Measurements from ENCODE around the gene GPR158. TPM values are rescaled to one million over a fixed set of nuclear protein-coding genes. Genes with fewer than 3 reads are reported as not detected.

GPR158 gene
- total and polyA plus RNA-seq, 4 donors = 0.02 to 0.97 TPM; not detected in 2

GRCh38 chr10:25130906-25131305 lies 43.9 kb upstream of the GPR158 start:
- H3K27me3 ChIP-seq (ENCODE audit: control insufficient read depth in 3 of 3, insufficient read depth in 3 of 3, low read length in 2 of 3) = no peaks in the 10 kb centered on the region
- H3K27ac ChIP-seq (ENCODE audit: low read depth in 1 of 2, low read length in 1 of 2) = no peak overlapping the region
- TF ChIP-seq, protein P1, sequence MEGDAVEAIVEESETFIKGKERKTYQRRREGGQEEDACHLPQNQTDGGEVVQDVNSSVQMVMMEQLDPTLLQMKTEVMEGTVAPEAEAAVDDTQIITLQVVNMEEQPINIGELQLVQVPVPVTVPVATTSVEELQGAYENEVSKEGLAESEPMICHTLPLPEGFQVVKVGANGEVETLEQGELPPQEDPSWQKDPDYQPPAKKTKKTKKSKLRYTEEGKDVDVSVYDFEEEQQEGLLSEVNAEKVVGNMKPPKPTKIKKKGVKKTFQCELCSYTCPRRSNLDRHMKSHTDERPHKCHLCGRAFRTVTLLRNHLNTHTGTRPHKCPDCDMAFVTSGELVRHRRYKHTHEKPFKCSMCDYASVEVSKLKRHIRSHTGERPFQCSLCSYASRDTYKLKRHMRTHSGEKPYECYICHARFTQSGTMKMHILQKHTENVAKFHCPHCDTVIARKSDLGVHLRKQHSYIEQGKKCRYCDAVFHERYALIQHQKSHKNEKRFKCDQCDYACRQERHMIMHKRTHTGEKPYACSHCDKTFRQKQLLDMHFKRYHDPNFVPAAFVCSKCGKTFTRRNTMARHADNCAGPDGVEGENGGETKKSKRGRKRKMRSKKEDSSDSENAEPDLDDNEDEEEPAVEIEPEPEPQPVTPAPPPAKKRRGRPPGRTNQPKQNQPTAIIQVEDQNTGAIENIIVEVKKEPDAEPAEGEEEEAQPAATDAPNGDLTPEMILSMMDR (IDR thresholded peaks at IDR 0.05; ENCODE audit: control extremely low read depth, extremely low read depth) = no peak
- 71 to 79% methylated on average over 4 of the region's 4 CpGs for WGBS, 2 donors
- no peaks in the 10 kb centered on the region for H3K4me1 ChIP-seq (ENCODE audit: control insufficient read depth in 5 of 5, insufficient read depth in 5 of 5, low read length in 5 of 5)
- no peak for DNase-seq
- ATAC-seq (ENCODE audit: insufficient read depth, low FRiP score) = no peak
- H3K9me3 ChIP-seq (ENCODE audit: control insufficient read depth in 4 of 4, insufficient read depth in 3 of 4, low read length in 3 of 4) = peaks cover 0 to 2% (median 0%) of the 10 kb centered on the region in 4 donors
- no peak overlapping the region for H3K9ac ChIP-seq (ENCODE audit: insufficient read depth in 1 of 2, low read length in 2 of 2)
- no peak overlapping the region for H3K4me3 ChIP-seq
- H3K36me3 ChIP-seq (ENCODE audit: control insufficient read depth in 4 of 4, insufficient read depth in 4 of 4, low read length in 4 of 4) = no peaks in the 10 kb centered on the region

GRCh38 chr10:25142116-25142864 lies 32.5 kb upstream of the GPR158 start:
- Histone ChIP-seq H3K27ac (ENCODE audit: low read depth in 1 of 2, low read length in 1 of 2) (no peak overlapping the region), H3K4me3 (no peak overlapping the region), H3K9ac (ENCODE audit: insufficient read depth in 1 of 2, low read length in 2 of 2) (no peak overlapping the region), H3K9me3 (ENCODE audit: control insufficient read depth in 4 of 4, insufficient read depth in 3 of 4, low read length in 3 of 4) (no peaks in the 10 kb centered on the region), H3K36me3 (ENCODE audit: control insufficient read depth in 4 of 4, insufficient read depth in 4 of 4, low read length in 4 of 4) (no peaks in the 10 kb centered on the region), H3K27me3 (ENCODE audit: control insufficient read depth in 3 of 3, insufficient read depth in 3 of 3, low read length in 2 of 3) (no peaks in the 10 kb centered on the region), H3K4me1 (ENCODE audit: control insufficient read depth in 5 of 5, insufficient read depth in 5 of 5, low read length in 5 of 5) (no peaks in the 10 kb centered on the region)
- TF ChIP-seq, protein P1 (IDR thresholded peaks at IDR 0.05; ENCODE audit: control extremely low read depth, extremely low read depth) = no peak
- DNase-seq (peak in 1 of 3 donors; percentile 0), ATAC-seq (ENCODE audit: insufficient read depth, low FRiP score) (no peak)
- WGBS, 2 donors = 64 to 73% methylated on average over 12 of the region's 12 CpGs

GRCh38 chr10:25157650-25158049 lies 17.2 kb upstream of the GPR158 start:
- no peak overlapping the region for H3K27ac ChIP-seq (ENCODE audit: low read depth in 1 of 2, low read length in 1 of 2)
- H3K4me1 ChIP-seq (ENCODE audit: control insufficient read depth in 5 of 5, insufficient read depth in 5 of 5, low read length in 5 of 5) = no peaks in the 10 kb centered on the region
- peaks cover 0 to 3% (median 0%) of the 10 kb centered on the region in 4 donors for H3K9me3 ChIP-seq (ENCODE audit: control insufficient read depth in 4 of 4, insufficient read depth in 3 of 4, low read length in 3 of 4)
- 75 to 79% methylated on average over 3 of the region's 3 CpGs for WGBS, 2 donors
- no peaks in the 10 kb centered on the region for H3K36me3 ChIP-seq (ENCODE audit: control insufficient read depth in 4 of 4, insufficient read depth in 4 of 4, low read length in 4 of 4)
- H3K27me3 ChIP-seq (ENCODE audit: control insufficient read depth in 3 of 3, insufficient read depth in 3 of 3, low read length in 2 of 3) = no peaks in the 10 kb centered on the region
- ATAC-seq (ENCODE audit: insufficient read depth, low FRiP score) (no peak), DNase-seq (no peak)
- no peak overlapping the region for H3K9ac ChIP-seq (ENCODE audit: insufficient read depth in 1 of 2, low read length in 2 of 2)
- TF ChIP-seq, protein P1 (IDR thresholded peaks at IDR 0.05; ENCODE audit: control extremely low read depth, extremely low read depth) = no peak
- no peak overlapping the region for H3K4me3 ChIP-seq

Data from lung (tissue), 12 donors.